ENCODE measurements around the gene GABRG3.

Gene GABRG3

GRCh38 chr15:27064080-27064479 lies 93.1 kb downstream of the GABRG3 start:
- no peak for DNase-seq (ENCODE audit: low read depth)

- DNase-seq (ENCODE audit: low read depth): no peak
Observed at GRCh38 chr15:27065151-27065550, 94.2 kb downstream of the GABRG3 start.

- no peak for DNase-seq (ENCODE audit: low read depth)
Observed at GRCh38 chr15:27065785-27066184, 94.8 kb downstream of the GABRG3 start.

- DNase-seq (ENCODE audit: low read depth): no peak
Observed at GRCh38 chr15:27066446-27066845, 95.5 kb downstream of the GABRG3 start.

- no peak for DNase-seq (ENCODE audit: low read depth)
Observed at GRCh38 chr15:27067175-27067574, 96.2 kb downstream of the GABRG3 start.

GRCh38 chr15:27070841-27071240 lies 99.9 kb downstream of the GABRG3 start:
- DNase-seq (ENCODE audit: low read depth): no peak

- no peak for DNase-seq (ENCODE audit: low read depth)
Observed at GRCh38 chr15:27074179-27074578, 103.2 kb downstream of the GABRG3 start.

- no peak for DNase-seq (ENCODE audit: low read depth)
Observed at GRCh38 chr15:27077790-27078189, 106.8 kb downstream of the GABRG3 start.

GRCh38 chr15:27081676-27082418 lies 110.9 kb downstream of the GABRG3 start:
- no peak for DNase-seq (ENCODE audit: low read depth)

- no peak for DNase-seq (ENCODE audit: low read depth)
Observed at GRCh38 chr15:27082526-27082925, 111.5 kb downstream of the GABRG3 start.

- no peak for DNase-seq (ENCODE audit: low read depth)
Observed at GRCh38 chr15:27084844-27085243, 113.9 kb downstream of the GABRG3 start.

GRCh38 chr15:27086149-27086548 lies 115.2 kb downstream of the GABRG3 start:
- no peak for DNase-seq (ENCODE audit: low read depth)

GRCh38 chr15:27086805-27087204 lies 115.8 kb downstream of the GABRG3 start:
- no peak for DNase-seq (ENCODE audit: low read depth)

GRCh38 chr15:27087651-27088583 lies 116.9 kb downstream of the GABRG3 start:
- no peak for DNase-seq (ENCODE audit: low read depth)

GRCh38 chr15:27088584-27089232 lies 117.7 kb downstream of the GABRG3 start:
- DNase-seq (ENCODE audit: low read depth): no peak

GRCh38 chr15:27089233-27089586 lies 118.2 kb downstream of the GABRG3 start:
- DNase-seq (ENCODE audit: low read depth): no peak

- no peak for DNase-seq (ENCODE audit: low read depth)
Observed at GRCh38 chr15:27089676-27090075, 118.7 kb downstream of the GABRG3 start.

GRCh38 chr15:27091270-27091940 lies 120.4 kb downstream of the GABRG3 start:
- DNase-seq (ENCODE audit: low read depth): no peak

- DNase-seq (ENCODE audit: low read depth): no peak
Observed at GRCh38 chr15:27092390-27092789, 121.4 kb downstream of the GABRG3 start.

- no peak for DNase-seq (ENCODE audit: low read depth)
Observed at GRCh38 chr15:27094235-27094634, 123.3 kb downstream of the GABRG3 start.

GRCh38 chr15:27095886-27096624 lies 125.1 kb downstream of the GABRG3 start:
- DNase-seq (ENCODE audit: low read depth): no peak
